Calu3 (cell line): ENCODE results near the gene SPTBN1. TPM values are rescaled to one million over a fixed set of nuclear protein-coding genes. Genes with fewer than 3 reads are reported as not detected.

ENCODE experiments used
- BruUV-seq: library from RNA; stranded (reverse); fragments of 400-500 nt; replicated peaks from 2 replicates; lab custom pipeline; 2021; lab: Mats Ljungman, UMichigan
- CTCF ChIA-PET: fragments of 300-600 bp; sonication (Branson Sonifier 250); formaldehyde crosslinking; loops from one replicate; lab custom pipeline; 2022; ENCODE audit warnings: antibody characterized with exemption; lab: Charles Lee
- DNase-seq: peaks from one replicate; pipeline ENCODE4 v3.0.0; 2022
- H3K27ac Mint-ChIP-seq: one replicate; pipeline ENCODE4 v1.8.0; 2022; ENCODE audit warnings: mixed read lengths; ENCODE audit not compliant: unreplicated experiment
- H3K27me3 Mint-ChIP-seq: one replicate; pipeline ENCODE4 v1.8.0; 2022; ENCODE audit warnings: mixed read lengths; ENCODE audit not compliant: unreplicated experiment
- H3K36me3 Mint-ChIP-seq: one replicate; pipeline ENCODE4 v1.8.0; 2022; ENCODE audit warnings: mild to moderate bottlenecking, moderate library complexity, mixed read lengths; ENCODE audit not compliant: insufficient read depth, unreplicated experiment
- H3K4me1 Mint-ChIP-seq: one replicate; pipeline ENCODE4 v1.8.0; 2022; ENCODE audit warnings: mild to moderate bottlenecking, low read depth, mixed read lengths; ENCODE audit not compliant: unreplicated experiment
- H3K4me3 Mint-ChIP-seq: one replicate; pipeline ENCODE4 v1.8.0; 2022; ENCODE audit warnings: mild to moderate bottlenecking, low read depth, moderate library complexity, mixed read lengths; ENCODE audit not compliant: unreplicated experiment
- H3K9me3 Mint-ChIP-seq: one replicate; pipeline ENCODE4 v1.8.0; 2022; ENCODE audit warnings: low read depth, mixed read lengths; ENCODE audit not compliant: unreplicated experiment
- intact Hi-C: fragments of 100-400 bp; cut with micrococcal nuclease; formaldehyde crosslinking; loops from one replicate; pipeline ENCODE4 v1.10.0; 2022; ENCODE audit not compliant: unreplicated experiment
- total RNA-seq: library from RNA; stranded (reverse); gene quantifications from 2 replicates; pipeline ENCODE4 v1.2.3, GENCODE V29; 2022
- TF ChIP-seq, protein P1 (sequence below): fragments of 200-600 bp; IDR thresholded peaks from one replicate; pipeline ENCODE4 v1.8.0; 2022; ENCODE audit warnings: antibody characterized with exemption; ENCODE audit not compliant: unreplicated experiment

The SPTBN1 gene
- total RNA-seq, 1 experiment from 2014 or later, result 611 TPM

DNA sequence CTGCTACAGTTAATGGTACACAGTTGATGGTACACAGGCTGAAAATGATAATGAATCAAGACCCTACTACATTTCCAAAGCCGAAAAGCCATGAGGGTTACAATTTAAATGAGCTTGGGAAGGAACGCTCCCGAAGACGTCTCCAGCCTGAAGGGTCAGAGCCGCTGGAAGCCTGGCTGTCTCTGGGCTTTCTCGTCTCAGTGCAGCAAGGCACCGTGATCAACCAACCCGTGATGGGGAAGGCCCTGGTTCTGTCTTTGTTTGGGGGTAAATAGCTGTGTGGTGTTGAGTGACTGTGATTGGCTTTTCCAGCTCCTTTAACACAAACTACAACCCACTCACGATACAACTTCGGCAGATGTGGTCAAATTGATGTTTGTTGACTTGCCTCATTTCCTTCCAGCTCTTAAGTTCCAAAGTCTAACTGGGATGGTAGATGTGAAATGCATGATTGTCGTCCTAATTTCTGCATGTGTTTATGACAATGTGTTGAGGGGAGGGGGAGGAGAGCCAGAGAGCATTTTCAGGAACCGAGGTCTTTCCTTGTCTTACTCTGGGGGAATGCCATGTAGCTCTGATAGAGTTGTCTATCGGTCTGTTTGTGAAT, 207.4 kb downstream of the SPTBN1 start:
- DNase-seq, result no peak
- H3K4me3 Mint-ChIP-seq, result no peak overlapping the region
- H3K27ac Mint-ChIP-seq, result no peak overlapping the region
- intact Hi-C loops, result no loop called here
- TF ChIP-seq, protein P1, sequence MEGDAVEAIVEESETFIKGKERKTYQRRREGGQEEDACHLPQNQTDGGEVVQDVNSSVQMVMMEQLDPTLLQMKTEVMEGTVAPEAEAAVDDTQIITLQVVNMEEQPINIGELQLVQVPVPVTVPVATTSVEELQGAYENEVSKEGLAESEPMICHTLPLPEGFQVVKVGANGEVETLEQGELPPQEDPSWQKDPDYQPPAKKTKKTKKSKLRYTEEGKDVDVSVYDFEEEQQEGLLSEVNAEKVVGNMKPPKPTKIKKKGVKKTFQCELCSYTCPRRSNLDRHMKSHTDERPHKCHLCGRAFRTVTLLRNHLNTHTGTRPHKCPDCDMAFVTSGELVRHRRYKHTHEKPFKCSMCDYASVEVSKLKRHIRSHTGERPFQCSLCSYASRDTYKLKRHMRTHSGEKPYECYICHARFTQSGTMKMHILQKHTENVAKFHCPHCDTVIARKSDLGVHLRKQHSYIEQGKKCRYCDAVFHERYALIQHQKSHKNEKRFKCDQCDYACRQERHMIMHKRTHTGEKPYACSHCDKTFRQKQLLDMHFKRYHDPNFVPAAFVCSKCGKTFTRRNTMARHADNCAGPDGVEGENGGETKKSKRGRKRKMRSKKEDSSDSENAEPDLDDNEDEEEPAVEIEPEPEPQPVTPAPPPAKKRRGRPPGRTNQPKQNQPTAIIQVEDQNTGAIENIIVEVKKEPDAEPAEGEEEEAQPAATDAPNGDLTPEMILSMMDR, result no peak
- H3K36me3 Mint-ChIP-seq, result peaks cover 94% of the 10 kb centered on the region
- no peaks in the 10 kb centered on the region for H3K9me3 Mint-ChIP-seq
- peaks cover 9% of the 10 kb centered on the region for H3K4me1 Mint-ChIP-seq
- BruUV-seq, result no TSS peak
- H3K27me3 Mint-ChIP-seq, result no peaks in the 10 kb centered on the region
- CTCF ChIA-PET, result interaction anchor here (1.2 kb wide), 1 partner anchor 41 kb away, joined by 3 read pairs; no protein-coding TSS in a partner anchor

DNA sequence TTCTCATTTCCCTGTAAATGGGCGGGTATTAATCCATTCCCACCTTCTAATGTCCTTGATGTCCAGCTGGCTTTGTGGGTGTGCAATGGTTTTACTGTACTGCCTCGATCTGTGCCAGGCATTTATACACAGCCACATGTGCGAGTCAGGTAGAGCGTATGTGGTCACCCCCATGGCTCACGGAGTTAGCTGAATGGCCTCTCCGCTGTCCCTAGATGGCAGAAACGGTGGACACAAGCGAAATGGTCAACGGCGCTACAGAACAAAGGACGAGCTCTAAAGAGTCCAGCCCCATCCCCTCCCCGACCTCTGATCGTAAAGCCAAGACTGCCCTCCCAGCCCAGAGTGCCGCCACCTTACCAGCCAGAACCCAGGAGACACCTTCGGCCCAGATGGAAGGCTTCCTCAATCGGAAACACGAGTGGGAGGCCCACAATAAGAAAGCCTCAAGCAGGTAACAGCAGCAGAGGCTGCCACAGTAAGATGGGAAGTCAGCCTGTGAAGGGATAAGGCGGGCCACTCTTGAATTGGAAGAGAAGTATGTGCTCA, 208.2 kb downstream of the SPTBN1 start:
- H3K4me3 Mint-ChIP-seq, result no peak overlapping the region
- no peak overlapping the region for H3K27ac Mint-ChIP-seq
- H3K36me3 Mint-ChIP-seq, result peaks cover 96% of the 10 kb centered on the region
- DNase-seq, result no peak
- BruUV-seq, result no TSS peak
- H3K9me3 Mint-ChIP-seq, result no peaks in the 10 kb centered on the region
- H3K27me3 Mint-ChIP-seq, result no peaks in the 10 kb centered on the region
- CTCF ChIA-PET, result interaction anchor here (1.2 to 2.1 kb wide), 3 partner anchors 40 to 174 kb away, joined by 3 to 18 read pairs (median 5); no protein-coding TSS in a partner anchor
- peaks cover 9% of the 10 kb centered on the region for H3K4me1 Mint-ChIP-seq
- intact Hi-C loops, result no loop called here
- TF ChIP-seq, protein P1, result no peak

DNA sequence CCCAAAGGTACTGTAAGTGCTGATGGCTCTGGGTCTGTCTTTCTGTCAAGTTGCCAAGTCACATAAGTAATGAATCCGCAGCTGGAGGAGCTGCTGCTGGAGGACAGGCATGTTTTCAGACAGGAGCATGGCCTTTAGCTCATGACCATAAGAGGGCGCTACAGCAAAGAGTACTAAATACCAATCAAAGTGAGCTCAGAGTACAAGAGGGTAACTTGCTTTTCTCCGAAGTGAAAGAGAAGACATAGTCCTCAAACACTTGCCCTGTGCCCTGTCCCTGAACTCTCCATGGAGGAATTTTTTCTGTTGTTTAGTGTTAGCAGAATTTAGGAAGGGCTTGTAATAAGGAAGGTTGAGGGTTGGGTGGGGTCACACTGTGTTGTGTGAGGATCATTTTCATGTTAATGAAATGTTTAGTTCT, 209.3 kb downstream of the SPTBN1 start:
- Mint-ChIP-seq H3K9me3 (no peaks in the 10 kb centered on the region), H3K27me3 (no peaks in the 10 kb centered on the region), H3K4me1 (peaks cover 9% of the 10 kb centered on the region), H3K36me3 (peaks cover 96% of the 10 kb centered on the region), H3K27ac (no peak overlapping the region), H3K4me3 (no peak overlapping the region)
- TF ChIP-seq, protein P1, result peak; percentile 38
- BruUV-seq, result no TSS peak
- intact Hi-C loops, result loop anchor here (5.0 kb wide), 1 partner anchor 37 kb away; no protein-coding TSS in a partner anchor
- CTCF ChIA-PET, result interaction anchor here (0.8 to 2.1 kb wide), 5 partner anchors 18 to 173 kb away, joined by 3 to 18 read pairs (median 5); no protein-coding TSS in a partner anchor
- peak; percentile 40 for DNase-seq

DNA sequence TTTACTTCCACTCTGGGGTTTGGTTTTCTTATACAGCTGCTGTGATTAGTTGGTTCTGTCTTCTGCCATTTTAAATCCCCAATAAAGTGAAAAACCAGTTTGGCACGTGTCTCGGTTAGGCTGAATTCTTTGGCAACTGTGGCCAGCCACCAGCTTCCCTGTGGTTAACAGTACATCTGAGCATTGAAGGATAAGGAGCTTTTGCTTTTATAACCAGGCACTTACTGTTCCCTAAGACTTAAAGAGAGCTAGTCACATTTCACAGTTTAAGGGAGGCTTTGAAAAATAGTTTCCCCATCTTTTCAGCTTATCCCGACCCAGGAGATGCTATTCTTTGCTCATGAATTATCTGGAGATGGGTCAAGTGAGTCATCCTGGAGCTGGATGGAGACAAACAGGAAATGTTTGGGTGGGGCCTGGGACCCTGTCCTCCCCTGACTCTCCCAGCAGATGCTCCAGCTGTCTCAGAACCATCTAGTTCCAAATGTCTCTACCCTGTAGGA, 210.1 kb downstream of the SPTBN1 start:
- TF ChIP-seq, protein P1, result no peak
- Mint-ChIP-seq H3K4me3 (no peak overlapping the region), H3K36me3 (peaks cover 96% of the 10 kb centered on the region), H3K9me3 (no peaks in the 10 kb centered on the region), H3K27ac (peak overlapping the region; percentile 12), H3K4me1 (peaks cover 9% of the 10 kb centered on the region), H3K27me3 (no peaks in the 10 kb centered on the region)
- DNase-seq, result no peak
- BruUV-seq, result no TSS peak
- intact Hi-C loops, result loop anchor here (5.0 kb wide), 1 partner anchor 36 kb away; no protein-coding TSS in a partner anchor
- CTCF ChIA-PET, result interaction anchor here (1.9 to 2.1 kb wide), 2 partner anchors 26 to 38 kb away, joined by 13 to 18 read pairs; no protein-coding TSS in a partner anchor
